Prostate gland (tissue), 2 donors: Measurements from ENCODE around the gene STAT4.

Experiments
- CTCF ChIP-seq, 4 experiments: fragments of 200-600 bp in 2 of 4; fragments of 450-650 bp in 2 of 4; sonication (generic) in 2 of 4; IDR thresholded peaks; 1 replicate in 3 of 4; 2 replicates in 1 of 4; pipeline ENCODE4 v1.5.1; 2016 to 2019; ENCODE audit warnings: antibody characterized with exemption in 4 of 4, mild to moderate bottlenecking in 2 of 4, moderate library complexity in 2 of 4
- POLR2A ChIP-seq: fragments of 450-650 bp; IDR thresholded peaks from one replicate; pipeline ENCODE4 v1.6.1; 2016; ENCODE audit warnings: antibody characterized with exemption, mild to moderate bottlenecking
- POLR2AphosphoS5 ChIP-seq: sonication (generic); formaldehyde crosslinking; IDR thresholded peaks from one replicate; pipeline ENCODE4 v1.6.1; 2017; ENCODE audit warnings: antibody characterized with exemption

- TF ChIP-seq CTCF (IDR thresholded peaks at IDR 0.05) (no peak), POLR2A (no peak), POLR2AphosphoS5 (no peak)
These were observed 32.7 kb upstream of the STAT4 start for GRCh38 chr2:191183516-191183915.
